Right ventricle myocardium inferior (tissue), 1 donor: ENCODE results near the gene LHPP. TPM values are rescaled to one million over a fixed set of nuclear protein-coding genes. Genes with fewer than 3 reads are reported as not detected.

ENCODE experiments used
- ATAC-seq: fragments of 200-7000 bp; cut with Tn5 transposase; one replicate; pipeline ENCODE4 v1.9.1; 2020; ENCODE audit warnings: mild to moderate bottlenecking, moderate library complexity
- DNase-seq: peaks from one replicate; pipeline ENCODE4 v3.0.0; 2021; ENCODE audit errors: missing footprints
- intact Hi-C: fragments of 100-400 bp; cut with DNase I; formaldehyde crosslinking; loops from one replicate; pipeline ENCODE4 v1.11.0; 2022
- total RNA-seq: library from RNA; stranded (reverse); fragmentation: NEBNext Ultra II Directional; extraction: Animal tissue kit (Norgen Biotek cat#: 25700); gene quantifications from one replicate; pipeline ENCODE4 v1.2.1, GENCODE V29; 2021
- donor health status: DM: no; HTN: yes; CAD: no; lungs with severe emphysema.

The LHPP gene
- total RNA-seq, 1 donor from 2014 or later: 5.8 TPM

DNA sequence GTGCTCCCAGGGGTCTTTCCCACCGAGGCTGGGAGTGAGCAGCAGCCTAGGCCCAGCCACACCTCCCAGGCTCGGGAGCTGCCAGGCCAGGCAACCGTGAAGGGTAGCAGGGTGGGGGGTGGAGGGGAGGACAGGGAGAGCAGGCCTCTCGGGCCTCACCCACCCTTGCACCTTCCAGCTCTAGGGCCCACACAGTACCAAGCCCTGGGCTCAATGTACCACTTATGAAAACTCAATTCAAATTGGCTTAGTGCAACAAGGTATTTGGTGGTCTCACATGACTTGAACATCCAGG, 155.2 kb downstream of the LHPP start:
- DNase-seq: no peak
- no peak for ATAC-seq
- intact Hi-C loops: no loop called here

DNA sequence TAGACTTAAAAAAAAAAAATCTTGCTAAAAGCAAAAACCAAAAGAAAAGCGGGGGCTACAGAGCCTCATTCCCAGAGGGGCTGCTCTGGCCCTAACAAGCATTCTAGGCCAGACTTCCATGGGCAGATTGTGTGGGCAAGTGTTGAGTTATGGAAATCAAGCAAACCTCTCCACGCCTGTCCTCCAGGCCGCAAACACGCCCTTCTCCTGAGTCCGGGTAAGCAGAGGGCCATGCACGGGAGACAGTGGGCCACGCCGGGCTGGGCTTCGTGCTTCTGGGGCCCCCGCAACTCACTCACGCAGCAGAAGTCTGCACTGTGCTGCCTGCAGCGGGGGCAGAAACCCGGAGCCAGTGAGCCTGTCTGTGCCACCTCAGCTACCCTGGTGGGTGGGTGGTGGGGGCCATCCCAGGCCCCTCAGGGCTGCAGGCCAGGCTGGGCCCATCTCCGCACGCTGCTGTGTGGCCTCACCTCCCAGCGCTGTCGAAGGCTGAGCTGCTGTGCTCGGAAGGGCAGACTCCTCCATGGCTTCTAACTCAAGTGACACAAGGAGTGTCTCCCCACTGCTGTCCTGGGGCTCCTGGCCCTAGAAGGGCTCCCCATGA, 156.9 kb downstream of the LHPP start:
- intact Hi-C loops: no loop called here
- ATAC-seq (no peak), DNase-seq (no peak)

- intact Hi-C loops: no loop called here
- ATAC-seq: no peak
- no peak for DNase-seq
These were observed 157.6 kb downstream of the LHPP start for GRCh38 chr10:124619195-124619594.

DNA sequence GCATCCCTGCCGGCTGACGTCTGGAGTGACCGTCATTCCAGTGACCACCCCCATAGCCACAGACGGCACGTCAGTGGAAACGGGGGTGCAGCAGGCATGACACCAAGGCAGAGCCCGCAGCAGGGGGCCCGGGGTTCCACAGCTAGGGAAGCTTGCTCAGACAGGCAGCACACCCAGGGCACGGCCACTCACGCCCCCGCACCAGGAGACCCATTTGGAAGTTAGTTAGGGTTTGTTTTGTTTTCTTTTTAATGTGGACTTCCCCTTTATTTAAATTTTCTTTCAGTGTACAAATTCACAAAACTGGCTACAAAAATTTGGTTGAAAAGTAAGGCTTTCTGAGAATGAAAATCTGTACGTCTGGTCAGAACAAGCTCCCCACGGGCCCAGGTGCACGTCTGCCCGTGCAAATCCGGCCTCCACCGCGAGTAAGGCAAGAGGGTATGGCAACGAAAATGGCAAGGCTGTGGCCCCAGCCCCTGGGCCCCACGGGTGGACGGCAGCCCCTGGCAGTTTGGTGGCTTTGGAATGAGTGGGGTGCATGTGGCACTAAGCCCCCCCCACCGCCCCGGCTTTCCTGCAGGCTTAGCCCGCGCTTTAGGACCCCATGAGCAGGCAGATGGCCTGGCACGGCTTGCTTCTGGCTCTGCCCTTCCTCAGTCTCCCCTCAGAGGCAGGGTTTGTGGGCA, 158.3 kb downstream of the LHPP start:
- no peak for DNase-seq
- ATAC-seq: no peak
- intact Hi-C loops: loop anchor here (5.0 kb wide), 2 partner anchors 58 to 78 kb away; no protein-coding TSS in a partner anchor

DNA sequence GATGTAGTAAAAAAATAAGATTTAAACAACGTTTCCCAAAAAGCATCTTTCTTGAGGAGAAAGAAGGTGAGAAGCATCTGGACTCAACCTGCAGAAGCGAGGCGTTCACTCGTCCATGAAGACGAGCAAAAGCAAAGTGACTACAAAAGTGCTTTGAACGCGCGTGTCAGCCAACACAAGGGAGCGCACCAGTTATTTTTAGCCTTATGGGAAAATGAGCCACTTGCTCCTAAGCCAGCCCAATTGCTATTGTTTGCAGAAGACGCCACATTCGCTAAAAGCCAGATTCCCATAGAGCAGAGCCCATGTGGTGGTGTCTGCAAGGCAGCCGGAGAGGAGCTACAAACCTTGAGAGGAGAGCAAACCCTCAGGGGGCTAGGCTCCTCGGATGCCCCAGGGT, 160.0 kb downstream of the LHPP start:
- intact Hi-C loops: loop anchor here (5.0 kb wide), 2 partner anchors 59 to 79 kb away; no protein-coding TSS in a partner anchor
- no peak for ATAC-seq
- DNase-seq: no peak

GRCh38 chr10:124622158-124622557, 160.5 kb downstream of the LHPP start:
- intact Hi-C loops: loop anchor here (5.0 kb wide), 2 partner anchors 60 to 80 kb away; no protein-coding TSS in a partner anchor
- ATAC-seq (no peak), DNase-seq (no peak)

- ATAC-seq (no peak), DNase-seq (no peak)
- intact Hi-C loops: loop anchor here (5.0 kb wide), 2 partner anchors 61 to 81 kb away; no protein-coding TSS in a partner anchor
These were observed 161.4 kb downstream of the LHPP start for GRCh38 chr10:124622866-124623536.

GRCh38 chr10:124624006-124624405, 162.4 kb downstream of the LHPP start:
- intact Hi-C loops: loop anchor here (2.0 to 5.0 kb wide), 3 partner anchors 62 to 119 kb away; no protein-coding TSS in a partner anchor
- DNase-seq: no peak
- ATAC-seq: no peak

GRCh38 chr10:124624466-124624865, 162.8 kb downstream of the LHPP start:
- intact Hi-C loops: loop anchor here (2.0 to 5.0 kb wide), 3 partner anchors 62 to 118 kb away; no protein-coding TSS in a partner anchor

GRCh38 chr10:124624895-124625294, 163.3 kb downstream of the LHPP start:
- ATAC-seq: no peak
- intact Hi-C loops: loop anchor here (2.0 to 5.0 kb wide), 3 partner anchors 63 to 118 kb away; no protein-coding TSS in a partner anchor
- DNase-seq: no peak

More at GRCh38 chr10:124624466-124624865, 162.8 kb downstream of the LHPP start:
- DNase-seq: no peak
- ATAC-seq: peak; percentile 33

- DNase-seq (peak; percentile 81), ATAC-seq (peak; percentile 35)
- intact Hi-C loops: loop anchor here (2.0 kb wide), 1 partner anchor 117 kb away; no protein-coding TSS in a partner anchor
These were observed 164.2 kb downstream of the LHPP start for GRCh38 chr10:124625831-124626238.

GRCh38 chr10:124626759-124627380, 165.2 kb downstream of the LHPP start:
- no peak for ATAC-seq
- DNase-seq: no peak
- intact Hi-C loops: no loop called here

- ATAC-seq (peak; percentile 18), DNase-seq (no peak)
- intact Hi-C loops: no loop called here
These were observed 166.4 kb downstream of the LHPP start for GRCh38 chr10:124627866-124628675.

- DNase-seq (no peak), ATAC-seq (no peak)
- intact Hi-C loops: no loop called here
These were observed 167.0 kb downstream of the LHPP start for GRCh38 chr10:124628676-124629021.

DNA sequence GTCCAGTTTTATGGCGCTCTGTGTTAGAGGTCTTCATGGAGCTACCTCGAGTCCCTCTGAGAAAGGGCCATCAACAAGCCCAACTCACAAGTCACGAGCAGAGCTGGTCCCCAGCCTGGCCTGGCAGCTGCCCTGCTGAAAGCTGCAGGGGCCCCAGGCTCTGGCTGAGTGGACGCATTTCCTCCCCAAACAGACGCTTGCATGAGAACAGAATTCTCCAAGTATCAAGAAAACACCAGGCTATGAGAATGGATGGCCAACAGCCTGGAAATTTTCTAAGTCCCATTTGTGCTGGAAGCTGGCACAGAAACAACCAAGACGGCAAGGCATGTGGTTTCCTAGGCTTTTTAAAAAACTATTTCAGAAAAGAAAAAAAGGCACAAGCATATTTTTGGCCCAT, 167.8 kb downstream of the LHPP start:
- ATAC-seq (peak; percentile 9), DNase-seq (no peak)
- intact Hi-C loops: no loop called here

GRCh38 chr10:124629842-124630241, 168.2 kb downstream of the LHPP start:
- ATAC-seq: no peak
- no peak for DNase-seq
- intact Hi-C loops: no loop called here

GRCh38 chr10:124630551-124630950, 168.9 kb downstream of the LHPP start:
- no peak for ATAC-seq
- DNase-seq: no peak
- intact Hi-C loops: no loop called here

- ATAC-seq: peak; percentile 63
- intact Hi-C loops: no loop called here
These were observed 170.5 kb downstream of the LHPP start for GRCh38 chr10:124632064-124632531.

More at GRCh38 chr10:124632064-124632531, 170.5 kb downstream of the LHPP start:
- DNase-seq: no peak
